Kidney glomerular epithelial cell (primary cell): ENCODE data around the gene TARS1.

Experiments
- DNase-seq: peaks from one replicate; lab custom pipeline; 2025; lab: John Stamatoyannopoulos, UW

TARS1 gene

GRCh38 chr5:33439905-33440481, 772 bp upstream of the TARS1 start:
- DNase-seq, result peak; percentile 58

- DNase-seq, result peak; percentile 78
These were observed 744 bp downstream of the TARS1 start for GRCh38 chr5:33441241-33442177.

- no peak for DNase-seq
These were observed 3.8 kb downstream of the TARS1 start for GRCh38 chr5:33444542-33444941.

- DNase-seq, result no peak
These were observed 5.0 kb downstream of the TARS1 start for GRCh38 chr5:33445798-33446197.

GRCh38 chr5:33448118-33448517, 7.4 kb downstream of the TARS1 start:
- no peak for DNase-seq

GRCh38 chr5:33457126-33457525, 16.4 kb downstream of the TARS1 start:
- no peak for DNase-seq

- no peak for DNase-seq
These were observed 17.1 kb downstream of the TARS1 start for GRCh38 chr5:33457817-33458216.

- no peak for DNase-seq
These were observed 19.4 kb downstream of the TARS1 start for GRCh38 chr5:33460210-33460609.

- no peak for DNase-seq
These were observed 21.7 kb downstream of the TARS1 start for GRCh38 chr5:33462456-33462855.

- DNase-seq, result no peak
These were observed 24.4 kb downstream of the TARS1 start for GRCh38 chr5:33465120-33465519.

- no peak for DNase-seq
These were observed 28.1 kb downstream of the TARS1 start for GRCh38 chr5:33468775-33469435.

- DNase-seq, result peak; percentile 21
These were observed 29.8 kb downstream of the TARS1 start for GRCh38 chr5:33470544-33470943.

- DNase-seq, result no peak
These were observed 32.1 kb downstream of the TARS1 start for GRCh38 chr5:33472805-33473409.

- no peak for DNase-seq
These were observed 33.2 kb downstream of the TARS1 start for GRCh38 chr5:33474004-33474403.

GRCh38 chr5:33474931-33475499, 34.2 kb downstream of the TARS1 start:
- DNase-seq, result no peak

GRCh38 chr5:33475706-33476105, 34.9 kb downstream of the TARS1 start:
- DNase-seq, result no peak

- DNase-seq, result no peak
These were observed 36.2 kb downstream of the TARS1 start for GRCh38 chr5:33476992-33477391.

GRCh38 chr5:33477816-33478215, 37.1 kb downstream of the TARS1 start:
- no peak for DNase-seq

- DNase-seq, result peak; percentile 94
These were observed 38.5 kb downstream of the TARS1 start for GRCh38 chr5:33479311-33479710.

GRCh38 chr5:33480876-33481275, 40.1 kb downstream of the TARS1 start:
- DNase-seq, result no peak

GRCh38 chr5:33482335-33482734, 41.6 kb downstream of the TARS1 start:
- DNase-seq, result no peak

- DNase-seq, result no peak
These were observed 46.5 kb downstream of the TARS1 start for GRCh38 chr5:33487236-33487635.
